AG04450 (cell line): ENCODE results near the gene ICAM5. TPM values are rescaled to one million over a fixed set of nuclear protein-coding genes. Genes with fewer than 3 reads are reported as not detected.

Experiments
- CTCF ChIA-PET: fragments of 300-600, 350-600 bp; formaldehyde crosslinking; extraction: SDS; loops from one replicate; lab custom pipeline; 2022; ENCODE audit warnings: antibody characterized with exemption, inconsistent platforms; lab: Charles Lee
- POLR2A ChIA-PET: fragments of 350-600 bp; formaldehyde crosslinking; extraction: SDS; loops from one replicate; lab custom pipeline; 2021; ENCODE audit warnings: antibody characterized with exemption, inconsistent platforms; lab: Yijun Ruan, JAX
- DNase-seq: peaks from one replicate; pipeline ENCODE4 v3.0.0-alpha.2; 2011; ENCODE audit warnings: low read depth, low spot score
- H3K27ac ChIP-seq: one replicate; pipeline ENCODE4 v1.5.1; 2012; ENCODE audit warnings: low read depth, low read length, control low read depth
- H3K27me3 ChIP-seq: one replicate; pipeline ENCODE4 v1.6.0; 2012; ENCODE audit warnings: low read length; ENCODE audit not compliant: control insufficient read depth, insufficient read depth
- H3K4me3 ChIP-seq: 2 replicates; pipeline ENCODE4 v1.5.1; 2011; ENCODE audit warnings: mild to moderate bottlenecking, low read depth, low read length, control low read depth
- H3K9me3 ChIP-seq: 2 replicates; pipeline ENCODE4 v1.5.1; 2012; ENCODE audit warnings: low read length; ENCODE audit not compliant: control insufficient read depth, insufficient read depth
- CTCF ChIP-seq: IDR thresholded peaks from 2 replicates; pipeline ENCODE4 v1.5.1; 2011; ENCODE audit warnings: low read depth, low read length, control low read depth, inconsistent platforms
- polyA plus RNA-seq: library from polyadenylated mRNA; depleted of rRNA; stranded (reverse); fragments of >200 nt; gene quantifications from 2 replicates; pipeline ENCODE4 v1.2.3, GENCODE V29; 2011

ICAM5 gene
- polyA plus RNA-seq, 1 experiment: 3.8 TPM

GRCh38 chr19:10325732-10326131 is 36.0 kb downstream of the ICAM5 start:
- no peak for DNase-seq
- ChIA-PET CTCF (interaction anchor here (0.6 kb wide), 1 partner anchor 90 kb away, joined by 3 read pairs; no protein-coding TSS in a partner anchor), POLR2A (interaction anchor here (0.7 kb wide), 1 partner anchor 14 kb away, joined by 7 read pairs; no protein-coding TSS in a partner anchor)
- TF ChIP-seq CTCF: no peak
- Histone ChIP-seq H3K27ac (no peak overlapping the region), H3K9me3 (no peaks in the 10 kb centered on the region; the same call in 1 of the 2 replicates), H3K27me3 (no peaks in the 10 kb centered on the region), H3K4me3 (no peak overlapping the region)

GRCh38 chr19:10327793-10328192 is 38.0 kb downstream of the ICAM5 start:
- no peak overlapping the region for H3K27ac ChIP-seq
- CTCF ChIA-PET: interaction anchor here (0.8 kb wide), 1 partner anchor 58 kb away, joined by 3 read pairs; no protein-coding TSS in a partner anchor
- H3K9me3 ChIP-seq: no peaks in the 10 kb centered on the region; the same call in 1 of the 2 replicates
- POLR2A ChIA-PET: no interaction called here
- no peak for DNase-seq
- no peak for TF ChIP-seq CTCF
- no peaks in the 10 kb centered on the region for H3K27me3 ChIP-seq
- H3K4me3 ChIP-seq: no peak overlapping the region

GRCh38 chr19:10328558-10329429 is 39.0 kb downstream of the ICAM5 start:
- CTCF ChIA-PET: no interaction called here
- DNase-seq: no peak
- Histone ChIP-seq H3K9me3 (no peaks in the 10 kb centered on the region; the same call in 1 of the 2 replicates), H3K27me3 (no peaks in the 10 kb centered on the region), H3K27ac (no peak overlapping the region), H3K4me3 (no peak overlapping the region)
- TF ChIP-seq CTCF: no peak
- POLR2A ChIA-PET: no interaction called here

- DNase-seq: no peak
- H3K9me3 ChIP-seq: no peaks in the 10 kb centered on the region; the same call in 1 of the 2 replicates
- no peaks in the 10 kb centered on the region for H3K27me3 ChIP-seq
- no peak overlapping the region for H3K4me3 ChIP-seq
- no peak for TF ChIP-seq CTCF
- ChIA-PET POLR2A (interaction anchor here (0.9 kb wide), 1 partner anchor 13 kb away, joined by 3 read pairs; no protein-coding TSS in a partner anchor), CTCF (interaction anchor here (0.9 kb wide), 1 partner anchor 20 kb away, joined by 4 read pairs; the partner anchor contains the start of gene ZGLP1)
- H3K27ac ChIP-seq: no peak overlapping the region
Observed at GRCh38 chr19:10329555-10329954, 39.8 kb downstream of the ICAM5 start.
